Activated T-cell treated with anti-CD3 and anti-CD28 coated beads, Interleukin-2, amount 50 U/mL, for 4 hours (primary cell): ENCODE data around the gene MAG. TPM values are rescaled to one million over a fixed set of nuclear protein-coding genes. Genes with fewer than 3 reads are reported as not detected.

Experiments used
- ATAC-seq, 2 donors: fragments of 200-7000 bp; cut with Tn5 transposase; one replicate each; pipeline ENCODE4 v1.10.0; 2021
- DNase-seq: peaks from one replicate; pipeline ENCODE4 v3.0.0-alpha.2; 2020
- H3K27me3 Mint-ChIP-seq: one replicate; pipeline ENCODE4 v1.8.0; 2021; ENCODE audit warnings: low read depth, mixed read lengths
- H3K36me3 Mint-ChIP-seq: one replicate; pipeline ENCODE4 v1.8.0; 2022; ENCODE audit warnings: mixed read lengths; ENCODE audit not compliant: insufficient read depth
- H3K4me1 Mint-ChIP-seq: one replicate; pipeline ENCODE4 v1.8.0; 2021; ENCODE audit warnings: low read depth, mixed read lengths
- H3K4me3 Mint-ChIP-seq: one replicate; pipeline ENCODE4 v1.8.0; 2021; ENCODE audit warnings: mild to moderate bottlenecking, moderate library complexity, mixed read lengths
- H3K9me3 Mint-ChIP-seq: one replicate; pipeline ENCODE4 v1.8.0; 2021; ENCODE audit warnings: mixed read lengths
- total RNA-seq, 3 donors: library from RNA; stranded (reverse); gene quantifications; one replicate each; pipeline ENCODE4 v1.2.1, GENCODE V29; 2021

The MAG gene
- total RNA-seq, 3 donors from 2014 or later, result 0.29 TPM; not detected in 2

DNA sequence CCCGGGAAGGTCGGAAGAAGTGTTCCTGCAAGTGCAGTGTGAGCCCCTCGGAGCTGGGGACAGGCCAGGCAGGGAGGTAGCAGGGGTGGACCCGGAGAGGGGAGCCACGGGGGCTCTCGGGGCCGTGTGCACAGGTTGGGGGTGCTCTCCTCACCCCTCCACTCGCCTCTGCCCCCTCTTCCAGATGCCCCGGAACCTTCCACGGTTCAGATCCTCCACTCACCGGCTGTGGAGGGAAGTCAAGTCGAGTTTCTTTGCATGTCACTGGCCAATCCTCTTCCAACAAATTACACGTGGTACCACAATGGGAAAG is 46.0 kb downstream of the MAG start:
- DNase-seq, result no peak
- Mint-ChIP-seq H3K27me3 (peaks cover 3% of the 10 kb centered on the region), H3K36me3 (no peaks in the 10 kb centered on the region), H3K9me3 (no peaks in the 10 kb centered on the region), H3K4me1 (peaks cover 11% of the 10 kb centered on the region), H3K4me3 (no peak overlapping the region)
- ATAC-seq, result no peak

DNA sequence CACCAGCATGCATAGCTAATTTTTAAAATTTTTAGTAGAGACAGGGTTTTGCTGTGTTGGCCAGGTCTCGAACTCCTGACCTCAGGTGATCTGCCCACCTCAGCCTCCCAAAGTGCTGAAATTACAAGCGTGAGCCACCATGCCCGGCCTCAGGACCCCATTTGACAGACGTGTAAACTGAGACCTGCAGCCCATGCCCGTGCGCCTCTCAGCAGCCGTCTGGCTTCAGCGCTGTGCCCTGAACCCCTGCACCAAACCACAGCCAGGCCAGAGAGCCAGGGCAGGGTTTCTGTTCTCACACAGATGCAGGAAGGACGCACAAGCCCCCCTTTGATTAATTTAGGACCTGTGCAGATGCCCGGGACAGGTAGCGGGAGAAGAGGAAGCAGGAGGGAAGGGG is 48.5 kb downstream of the MAG start:
- H3K4me3 Mint-ChIP-seq, result no peak overlapping the region
- H3K27me3 Mint-ChIP-seq, result no peaks in the 10 kb centered on the region
- DNase-seq, result no peak
- H3K9me3 Mint-ChIP-seq, result no peaks in the 10 kb centered on the region
- H3K4me1 Mint-ChIP-seq, result peaks cover 2% of the 10 kb centered on the region
- H3K36me3 Mint-ChIP-seq, result no peaks in the 10 kb centered on the region
- no peak for ATAC-seq

DNA sequence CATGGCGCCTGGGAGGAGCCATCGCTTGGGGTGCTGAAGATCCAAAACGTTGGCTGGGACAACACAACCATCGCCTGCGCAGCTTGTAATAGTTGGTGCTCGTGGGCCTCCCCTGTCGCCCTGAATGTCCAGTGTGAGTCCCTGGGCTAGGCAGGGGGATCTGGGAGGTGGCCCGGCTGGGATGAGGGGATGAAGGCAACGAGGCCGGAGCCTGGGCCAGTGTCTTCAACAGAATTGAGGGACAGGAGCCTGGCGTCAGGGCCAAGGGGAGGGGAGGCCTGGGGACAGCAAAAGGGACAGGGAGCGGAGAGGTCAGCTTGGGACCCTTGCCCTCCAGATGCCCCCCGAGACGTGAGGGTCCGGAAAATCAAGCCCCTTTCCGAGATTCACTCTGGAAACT is 49.0 kb downstream of the MAG start:
- DNase-seq (no peak), ATAC-seq (no peak)
- H3K4me1 Mint-ChIP-seq, result peaks cover 7% of the 10 kb centered on the region
- no peak overlapping the region for H3K4me3 Mint-ChIP-seq
- H3K9me3 Mint-ChIP-seq, result no peaks in the 10 kb centered on the region
- H3K27me3 Mint-ChIP-seq, result no peaks in the 10 kb centered on the region
- no peaks in the 10 kb centered on the region for H3K36me3 Mint-ChIP-seq

DNA sequence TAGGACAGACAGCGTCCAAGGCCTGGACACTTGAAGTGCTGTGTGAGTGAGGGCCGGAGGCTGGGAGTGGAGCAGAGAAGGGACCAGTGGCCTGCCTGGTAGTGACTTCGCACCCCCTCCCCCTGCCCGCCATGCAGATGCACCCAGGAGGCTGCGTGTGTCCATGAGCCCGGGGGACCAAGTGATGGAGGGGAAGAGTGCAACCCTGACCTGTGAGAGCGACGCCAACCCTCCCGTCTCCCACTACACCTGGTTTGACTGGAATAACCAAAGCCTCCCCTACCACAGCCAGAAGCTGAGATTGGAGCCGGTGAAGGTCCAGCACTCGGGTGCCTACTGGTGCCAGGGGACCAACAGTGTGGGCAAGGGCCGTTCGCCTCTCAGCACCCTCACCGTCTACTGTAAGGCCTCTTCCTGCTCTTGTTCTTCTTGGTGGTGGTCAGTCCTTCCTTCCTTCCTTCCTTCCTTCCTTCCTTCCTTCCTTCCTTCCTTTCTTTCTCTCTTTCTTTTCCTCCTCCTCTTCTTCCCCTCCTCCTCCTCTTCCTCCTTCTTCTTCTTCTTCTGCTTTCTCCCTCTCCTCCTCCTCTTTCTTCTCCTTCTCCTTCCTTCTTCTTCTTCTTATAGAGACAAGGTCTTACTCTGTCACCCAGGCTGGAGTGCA is 49.7 kb downstream of the MAG start:
- H3K4me3 Mint-ChIP-seq, result no peak overlapping the region
- H3K27me3 Mint-ChIP-seq, result no peaks in the 10 kb centered on the region
- ATAC-seq, result no peak
- H3K9me3 Mint-ChIP-seq, result no peaks in the 10 kb centered on the region
- H3K4me1 Mint-ChIP-seq, result peaks cover 12% of the 10 kb centered on the region
- no peaks in the 10 kb centered on the region for H3K36me3 Mint-ChIP-seq
- DNase-seq, result no peak

DNA sequence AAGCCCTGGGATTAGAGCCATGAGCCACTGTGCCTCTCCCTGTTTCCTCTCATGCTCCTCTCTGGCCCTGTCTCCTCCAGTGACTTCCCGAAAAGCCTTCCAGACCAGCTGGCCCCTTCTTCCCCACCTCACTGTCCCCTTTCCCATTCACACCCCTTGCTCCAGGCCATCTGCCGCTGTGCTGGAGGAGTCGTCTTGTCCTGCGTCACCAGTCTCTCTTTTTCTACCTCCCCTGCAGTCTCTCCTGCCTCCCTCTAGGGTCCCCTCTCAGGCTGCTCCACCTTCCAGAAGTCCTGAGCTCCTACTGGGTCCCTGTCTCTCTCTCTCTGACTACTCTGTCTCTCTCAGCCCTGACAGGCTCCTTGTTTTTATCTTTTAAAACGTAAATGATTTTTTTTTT is 50.5 kb downstream of the MAG start:
- Mint-ChIP-seq H3K4me1 (peaks cover 19% of the 10 kb centered on the region), H3K4me3 (no peak overlapping the region), H3K36me3 (no peaks in the 10 kb centered on the region), H3K9me3 (no peaks in the 10 kb centered on the region), H3K27me3 (no peaks in the 10 kb centered on the region)
- no peak for ATAC-seq
- DNase-seq, result no peak

DNA sequence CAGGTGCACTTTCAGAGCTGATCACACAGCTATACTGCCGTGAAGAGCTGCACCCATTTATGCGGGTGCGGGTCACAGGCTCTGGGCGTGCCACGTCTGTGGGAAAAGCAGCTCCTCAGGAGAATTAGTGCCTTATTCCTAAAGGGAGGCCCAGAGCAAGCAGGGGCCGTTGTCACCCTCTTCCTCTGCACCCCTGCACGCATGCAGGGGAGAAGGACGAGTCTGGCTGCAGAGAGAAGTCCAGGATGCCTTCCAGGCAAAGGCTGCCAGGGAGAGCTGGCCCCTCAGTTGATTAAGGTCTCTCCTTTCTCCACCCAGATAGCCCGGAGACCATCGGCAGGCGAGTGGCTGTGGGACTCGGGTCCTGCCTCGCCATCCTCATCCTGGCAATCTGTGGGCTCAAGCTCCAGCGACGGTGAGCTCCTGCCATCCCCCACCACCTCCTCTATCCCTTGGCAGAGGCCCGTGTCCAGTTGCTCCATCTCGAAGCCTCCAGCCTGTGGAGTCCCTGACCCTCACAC is 52.6 kb downstream of the MAG start:
- no peak overlapping the region for H3K4me3 Mint-ChIP-seq
- no peak for ATAC-seq
- no peak for DNase-seq
- H3K27me3 Mint-ChIP-seq, result no peaks in the 10 kb centered on the region
- H3K9me3 Mint-ChIP-seq, result no peaks in the 10 kb centered on the region
- no peaks in the 10 kb centered on the region for H3K36me3 Mint-ChIP-seq
- peaks cover 30% of the 10 kb centered on the region for H3K4me1 Mint-ChIP-seq

DNA sequence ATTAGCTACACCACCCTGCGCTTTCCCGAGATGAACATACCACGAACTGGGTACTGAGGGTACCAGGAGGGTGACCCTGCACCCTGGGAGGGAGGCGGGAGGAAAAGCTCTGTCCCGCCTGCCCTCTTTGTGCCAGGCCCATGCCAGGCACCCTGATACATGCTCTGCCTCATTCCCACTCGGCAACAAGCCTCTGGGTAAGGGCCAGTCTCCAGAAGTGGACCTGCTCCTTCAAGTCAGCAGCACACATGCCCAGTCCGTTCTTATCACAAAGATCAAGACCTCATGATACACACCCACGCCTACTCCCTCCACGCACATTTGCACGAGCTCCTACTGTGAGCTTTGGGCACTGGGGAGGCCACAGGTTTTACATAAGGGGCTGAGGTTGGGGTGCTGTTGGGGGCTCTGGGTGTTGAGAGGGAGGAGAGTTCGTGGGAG is 53.7 kb downstream of the MAG start:
- peaks cover 30% of the 10 kb centered on the region for H3K4me1 Mint-ChIP-seq
- H3K9me3 Mint-ChIP-seq, result no peaks in the 10 kb centered on the region
- no peak for DNase-seq
- ATAC-seq, result no peak
- H3K27me3 Mint-ChIP-seq, result no peaks in the 10 kb centered on the region
- peak overlapping the region; percentile 24 for H3K4me3 Mint-ChIP-seq
- no peaks in the 10 kb centered on the region for H3K36me3 Mint-ChIP-seq

DNA sequence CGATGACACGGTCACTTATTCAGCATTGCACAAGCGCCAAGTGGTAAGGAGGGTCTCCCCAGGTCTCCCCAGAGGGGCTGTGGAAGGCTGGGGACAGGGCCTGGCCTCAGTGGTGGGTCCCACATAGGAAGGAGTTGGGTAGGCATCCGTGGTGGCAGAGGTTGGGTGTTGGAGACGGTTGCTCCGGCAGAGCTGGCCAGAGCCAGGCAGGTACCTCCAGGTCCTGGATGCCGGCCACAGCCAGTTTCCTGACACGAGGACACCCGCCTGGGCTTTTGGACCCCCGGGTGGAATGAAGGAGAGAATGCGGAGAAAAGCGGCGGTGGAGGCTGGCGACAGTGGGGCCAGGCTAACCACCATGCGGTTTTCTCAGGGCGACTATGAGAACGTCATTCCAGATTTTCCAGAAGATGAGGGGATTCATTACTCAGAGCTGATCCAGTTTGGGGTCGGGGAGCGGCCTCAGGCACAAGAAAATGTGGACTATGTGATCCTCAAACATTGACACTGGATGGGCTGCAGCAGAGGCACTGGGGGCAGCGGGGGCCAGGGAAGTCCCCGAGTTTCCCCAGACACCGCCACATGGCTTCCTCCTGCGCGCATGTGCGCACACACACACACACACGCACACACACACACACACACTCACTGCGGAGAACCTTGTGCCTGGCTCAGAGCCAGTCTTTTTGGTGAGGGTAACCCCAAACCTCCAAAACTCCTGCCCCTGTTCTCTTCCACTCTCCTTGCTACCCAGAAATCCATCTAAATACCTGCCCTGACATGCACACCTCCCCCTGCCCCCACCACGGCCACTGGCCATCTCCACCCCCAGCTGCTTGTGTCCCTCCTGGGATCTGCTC is 54.5 kb downstream of the MAG start:
- peak; percentile 46 to 52 for ATAC-seq
- Mint-ChIP-seq H3K9me3 (no peaks in the 10 kb centered on the region), H3K36me3 (no peaks in the 10 kb centered on the region), H3K4me3 (peak overlapping the region; percentile 66), H3K27me3 (no peaks in the 10 kb centered on the region), H3K4me1 (peaks cover 30% of the 10 kb centered on the region)
- peak; percentile 67 for DNase-seq

DNA sequence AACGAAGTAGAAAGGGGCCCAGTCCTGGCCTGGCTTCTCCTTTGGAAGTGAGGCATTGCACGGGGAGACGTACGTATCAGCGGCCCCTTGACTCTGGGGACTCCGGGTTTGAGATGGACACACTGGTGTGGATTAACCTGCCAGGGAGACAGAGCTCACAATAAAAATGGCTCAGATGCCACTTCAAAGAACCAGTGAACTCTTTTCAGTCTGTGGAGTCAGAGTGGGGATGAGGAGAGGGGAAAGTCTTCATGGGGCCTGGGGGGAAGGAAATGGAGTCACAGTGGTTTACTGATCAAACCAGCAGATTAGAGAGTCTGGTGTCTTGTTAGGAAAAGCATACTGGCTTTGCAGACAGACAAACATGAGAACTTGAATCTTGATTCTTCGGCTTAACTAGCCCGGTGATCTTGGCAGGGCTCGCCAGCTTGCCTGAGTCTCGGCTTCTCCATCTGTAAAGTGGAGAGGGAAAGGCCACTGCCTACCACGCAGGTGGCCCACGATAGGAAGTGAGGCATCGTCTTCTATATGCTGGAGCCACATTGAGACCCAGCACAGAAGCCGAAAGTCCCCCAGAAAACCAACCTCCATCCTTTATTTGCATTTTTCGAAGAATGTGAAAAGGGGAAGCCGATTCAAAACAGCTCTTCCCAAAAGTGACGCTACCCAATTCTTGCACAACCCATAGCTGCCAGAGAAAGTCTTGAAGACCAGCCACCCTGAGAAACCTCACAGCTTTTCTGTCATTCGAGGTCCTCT is 55.4 kb downstream of the MAG start, which contains the start of gene FFAR1:
FFAR1 (plus strand) TSS at position 732 of the 759 bp plus-strand sequence. CDS start 3,650 bp downstream, outside the sequence.
- ATAC-seq (peak; percentile 80), DNase-seq (no peak)
- H3K4me1 Mint-ChIP-seq, result peaks cover 30% of the 10 kb centered on the region
- no peaks in the 10 kb centered on the region for H3K9me3 Mint-ChIP-seq
- peak within 1 kb of the TSS; percentile 66 for H3K4me3 Mint-ChIP-seq
- H3K27me3 Mint-ChIP-seq, result no peaks in the 10 kb centered on the region
- no peaks in the 10 kb centered on the region for H3K36me3 Mint-ChIP-seq

DNA sequence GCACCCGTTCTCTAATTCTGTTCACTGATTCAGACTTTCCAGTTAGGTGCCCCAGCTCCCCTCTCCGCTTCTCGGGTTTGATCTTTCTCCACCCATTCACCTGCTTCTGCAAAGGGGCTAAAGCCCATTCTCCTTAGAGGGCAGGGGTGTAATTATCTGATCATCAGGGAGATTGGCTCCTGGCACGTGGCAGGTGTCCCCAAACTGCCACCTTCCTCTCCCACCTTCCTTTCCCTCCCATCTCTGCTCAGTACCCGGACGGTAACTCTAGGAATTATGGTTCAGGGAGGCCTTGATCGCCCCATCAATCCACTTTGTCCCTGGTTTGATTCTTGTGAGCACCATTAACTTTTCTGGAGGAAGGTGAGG is 56.0 kb downstream of the MAG start:
- Mint-ChIP-seq H3K4me1 (peaks cover 34% of the 10 kb centered on the region), H3K9me3 (no peaks in the 10 kb centered on the region), H3K27me3 (no peaks in the 10 kb centered on the region), H3K4me3 (no peak overlapping the region), H3K36me3 (no peaks in the 10 kb centered on the region)
- ATAC-seq (no peak), DNase-seq (no peak)

DNA sequence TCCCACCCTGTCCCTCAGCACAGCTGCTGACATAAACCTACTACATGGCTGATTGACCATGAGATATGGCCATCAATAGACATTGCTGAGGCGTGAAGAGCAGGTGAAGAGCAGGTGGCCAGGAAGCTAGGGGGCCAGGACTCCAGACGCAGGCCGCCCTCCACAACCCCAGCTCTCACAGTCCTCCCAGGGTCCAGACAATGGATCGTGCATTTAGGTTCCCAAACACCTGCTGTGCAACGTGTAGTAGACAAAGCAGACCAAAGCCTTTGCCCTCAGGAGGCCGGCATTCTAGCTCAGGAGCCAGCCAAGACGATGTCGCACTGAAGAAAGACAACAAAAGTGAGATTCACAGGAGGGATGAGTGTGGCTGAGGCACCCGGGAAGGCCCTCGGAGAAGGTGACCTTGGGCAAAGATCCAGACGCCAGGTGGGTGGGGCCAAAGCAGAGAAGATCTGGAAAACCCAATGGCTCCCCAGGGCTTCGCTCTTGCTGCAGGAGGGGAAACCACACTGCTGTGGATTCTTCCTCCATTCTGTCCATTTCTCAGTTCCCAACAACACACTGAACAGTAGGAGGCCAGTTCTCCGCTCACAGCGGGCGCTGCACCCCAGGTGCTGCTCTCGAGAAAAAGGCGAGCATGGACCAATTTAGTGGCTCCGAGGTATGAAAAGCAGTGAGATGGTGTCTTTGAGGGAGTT is 57.1 kb downstream of the MAG start:
- no peaks in the 10 kb centered on the region for H3K9me3 Mint-ChIP-seq
- H3K4me3 Mint-ChIP-seq, result no peak overlapping the region
- no peaks in the 10 kb centered on the region for H3K27me3 Mint-ChIP-seq
- ATAC-seq (no peak), DNase-seq (no peak)
- H3K4me1 Mint-ChIP-seq, result peaks cover 34% of the 10 kb centered on the region
- no peaks in the 10 kb centered on the region for H3K36me3 Mint-ChIP-seq

DNA sequence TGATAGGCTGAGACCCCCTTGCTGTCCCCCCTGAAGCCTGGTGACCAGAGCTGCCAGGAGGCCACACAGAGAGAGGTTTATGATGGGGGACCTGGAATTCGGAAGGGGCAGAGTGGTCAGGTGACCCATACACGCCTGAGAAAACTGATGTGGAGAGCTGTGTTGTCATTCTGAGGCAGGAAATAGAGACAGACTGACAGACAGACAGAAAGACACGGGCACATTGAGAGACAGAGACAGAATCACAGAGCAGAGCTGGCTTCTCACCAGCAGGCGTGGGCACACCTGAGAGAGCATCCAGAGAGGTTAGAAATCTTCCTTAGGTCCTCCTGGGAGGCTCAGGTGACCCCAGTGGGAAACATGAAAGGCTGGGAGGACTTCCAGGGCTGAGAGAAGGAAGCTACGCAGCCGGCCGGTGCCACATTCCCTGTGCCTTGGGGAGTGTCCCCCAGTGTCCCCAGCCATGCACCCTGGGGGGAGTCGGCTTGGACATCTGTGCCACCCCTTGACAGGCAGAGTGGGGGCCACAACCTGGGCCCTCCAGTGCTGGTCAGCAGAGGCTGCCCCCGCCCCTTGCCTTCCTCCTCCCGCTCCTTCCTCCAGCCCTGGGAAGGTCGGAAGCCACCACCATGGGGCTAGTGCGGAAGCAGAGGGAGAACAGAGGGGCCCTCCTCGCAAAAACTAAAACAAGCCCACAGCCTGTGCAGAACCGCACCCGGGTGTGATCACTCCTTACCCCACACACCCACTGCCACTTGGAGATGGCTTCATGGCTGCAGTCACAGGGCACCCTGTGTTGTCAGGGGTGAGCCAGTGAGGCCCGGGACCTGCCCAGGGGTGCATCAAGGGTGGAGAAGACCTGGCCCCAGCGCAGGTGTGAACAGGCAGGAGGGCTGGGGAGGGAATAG is 57.9 kb downstream of the MAG start:
- Mint-ChIP-seq H3K36me3 (no peaks in the 10 kb centered on the region), H3K4me3 (no peak overlapping the region), H3K27me3 (no peaks in the 10 kb centered on the region), H3K4me1 (peaks cover 34% of the 10 kb centered on the region), H3K9me3 (no peaks in the 10 kb centered on the region)
- no peak for DNase-seq
- ATAC-seq, result no peak

DNA sequence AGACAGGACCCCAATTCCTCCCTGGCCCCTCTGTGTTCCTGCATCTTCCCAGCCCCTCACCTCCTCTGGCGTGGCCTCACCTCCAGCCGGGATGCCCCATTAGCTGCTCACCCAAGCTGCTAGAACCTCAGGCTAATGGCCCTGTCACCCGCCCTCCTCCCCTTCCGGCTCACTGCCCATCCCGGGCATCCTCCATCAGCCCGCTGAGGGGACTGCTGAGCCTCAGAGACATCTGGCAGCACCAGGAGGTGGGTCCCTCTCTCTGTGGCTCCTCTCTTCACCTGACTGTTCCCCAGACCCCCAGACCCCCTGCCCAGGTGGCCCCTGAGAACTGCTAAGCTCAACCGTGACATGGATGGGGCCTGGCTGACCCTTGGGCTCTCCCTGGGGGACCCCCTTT is 58.6 kb downstream of the MAG start:
- Mint-ChIP-seq H3K9me3 (no peaks in the 10 kb centered on the region), H3K27me3 (no peaks in the 10 kb centered on the region), H3K4me1 (peaks cover 33% of the 10 kb centered on the region), H3K36me3 (no peaks in the 10 kb centered on the region), H3K4me3 (no peak overlapping the region)
- DNase-seq (no peak), ATAC-seq (no peak)
